H1 (cell line): ENCODE data around the gene ADARB2. TPM values are rescaled to one million over a fixed set of nuclear protein-coding genes. Genes with fewer than 3 reads are reported as not detected.

ENCODE experiments used
- CTCF ChIA-PET: fragments of 300-600 bp; sonication (Branson Sonifier 250); formaldehyde crosslinking; loops from one replicate; lab custom pipeline; 2021; ENCODE audit not compliant: partially characterized antibody; lab: Charles Lee
- POLR2A ChIA-PET: fragments of 300-600 bp; sonication (Branson Sonifier 250); formaldehyde crosslinking; loops from one replicate; lab custom pipeline; 2021; ENCODE audit warnings: inconsistent platforms; ENCODE audit not compliant: partially characterized antibody; lab: Charles Lee
- DNase-seq, 2 experiments: peaks; one replicate each; pipeline versions ENCODE4 v3.0.0 to v3.0.0-alpha.2; 2010 to 2022; ENCODE audit warnings: low spot score in 2 of 2, low read depth in 1 of 2, mixed read lengths in 1 of 2
- FAIRE-seq: peaks from 2 replicates; lab custom pipeline; 2011; peaks lifted over from hg19 to GRCh38; lab: Jason Lieb, UNC
- H2AFZ ChIP-seq: 2 replicates; pipeline ENCODE4 v1.8.1; 2012; ENCODE audit warnings: low read length, inconsistent platforms
- H2AK5ac ChIP-seq: 2 replicates; pipeline ENCODE4 v1.6.1; 2013; ENCODE audit warnings: low read depth, low read length
- H2BK120ac ChIP-seq: replicated peaks from 2 replicates; pipeline ENCODE3; 2013; ENCODE audit warnings: low read depth, low read length, inconsistent platforms
- H2BK12ac ChIP-seq: 2 replicates; pipeline ENCODE4 v1.6.1; 2013; ENCODE audit warnings: low read depth, low read length
- H2BK15ac ChIP-seq: 2 replicates; pipeline ENCODE4 v1.6.1; 2013; ENCODE audit warnings: low read length
- H2BK20ac ChIP-seq: 2 replicates; pipeline ENCODE4 v1.6.1; 2013; ENCODE audit warnings: low read length
- H2BK5ac ChIP-seq: 2 replicates; pipeline ENCODE4 v1.6.1; 2013; ENCODE audit warnings: low read depth, low read length
- H3K14ac ChIP-seq: 2 replicates; pipeline ENCODE4 v1.6.1; 2013; ENCODE audit warnings: inconsistent platforms; ENCODE audit not compliant: insufficient read length
- H3K18ac ChIP-seq: 2 replicates; pipeline ENCODE4 v1.6.1; 2013; ENCODE audit warnings: low read length; ENCODE audit errors: extremely low read depth
- H3K23ac ChIP-seq: 2 replicates; pipeline ENCODE4 v1.6.1; 2013; ENCODE audit warnings: inconsistent platforms; ENCODE audit not compliant: insufficient read length
- H3K23me2 ChIP-seq: 2 replicates; pipeline ENCODE4 v1.6.1; 2013; ENCODE audit warnings: low read depth, low read length
- H3K27ac ChIP-seq: 2 replicates; pipeline ENCODE4 v1.6.1; 2011; ENCODE audit warnings: low read depth, low read length, inconsistent platforms
- H3K27me3 ChIP-seq, 4 experiments: replicated peaks in 1 of 4; 1 replicate in 1 of 4; 2 replicates in 3 of 4; pipeline versions ENCODE4 v1.6.1 to v1.8.1; 2011 to 2013; ENCODE audit warnings: low read length in 3 of 4, mild to moderate bottlenecking in 3 of 4, inconsistent platforms in 2 of 4, mixed read lengths in 2 of 4, moderate library complexity in 1 of 4; ENCODE audit not compliant: control insufficient read depth in 3 of 4, insufficient read depth in 3 of 4; ENCODE audit errors: extremely low read depth in 1 of 4
- H3K36me3 ChIP-seq, 4 experiments: 2 replicates each; pipeline versions ENCODE4 v1.6.1 to v1.8.1; 2011 to 2013; ENCODE audit warnings: mild to moderate bottlenecking in 4 of 4, low read length in 3 of 4, moderate library complexity in 2 of 4, control low read depth in 1 of 4, inconsistent platforms in 1 of 4; ENCODE audit not compliant: insufficient read depth in 4 of 4, control insufficient read depth in 2 of 4
- H3K4ac ChIP-seq: replicated peaks from 2 replicates; pipeline ENCODE3; 2013; ENCODE audit warnings: low read length, low read depth, mixed read lengths, inconsistent platforms; ENCODE audit not compliant: insufficient read length
- H3K4me1 ChIP-seq, 4 experiments: replicated peaks in 1 of 4; 1 replicate in 1 of 4; 2 replicates in 3 of 4; pipeline versions ENCODE4 v1.6.1 to v1.8.1; 2011 to 2013; ENCODE audit warnings: low read length in 3 of 4, inconsistent platforms in 2 of 4, mixed read lengths in 1 of 4; ENCODE audit not compliant: insufficient read depth in 4 of 4, control insufficient read depth in 3 of 4
- H3K4me2 ChIP-seq, 2 experiments: 2 replicates each; pipeline versions ENCODE4 v1.6.1 to v1.8.1; 2011 to 2013; ENCODE audit warnings: low read depth in 2 of 2, low read length in 2 of 2, control low read depth in 1 of 2, inconsistent platforms in 1 of 2, mild to moderate bottlenecking in 1 of 2; ENCODE audit not compliant: insufficient read depth in 1 of 2
- H3K4me3 ChIP-seq, 4 experiments: fragments of 200-600, 300-600 bp in 1 of 4; sonication (generic), shearing (Covaris generic), sonication (Bioruptor Twin) in 1 of 4; 2 replicates each; pipeline versions ENCODE4 v1.5.1 to v1.8.1; 2011 to 2016; ENCODE audit warnings: low read length in 4 of 4, low read depth in 3 of 4, control low read depth in 2 of 4, inconsistent platforms in 2 of 4, mild to moderate bottlenecking in 2 of 4, mixed read lengths in 1 of 4, moderate library complexity in 1 of 4; ENCODE audit not compliant: insufficient read depth in 2 of 4; ENCODE audit errors: extremely low read depth in 1 of 4
- H3K56ac ChIP-seq: replicated peaks from 2 replicates; pipeline ENCODE3; 2013; ENCODE audit warnings: low read depth, mild to moderate bottlenecking, mixed read lengths, low read length, inconsistent platforms; ENCODE audit not compliant: insufficient read length
- H3K79me1 ChIP-seq: 2 replicates; pipeline ENCODE4 v1.6.1; 2013; ENCODE audit warnings: low read depth, low read length, control low read depth
- H3K79me2 ChIP-seq, 2 experiments: 2 replicates each; pipeline versions ENCODE4 v1.6.1 to v1.8.1; 2012 to 2013; ENCODE audit warnings: low read length in 2 of 2, mild to moderate bottlenecking in 2 of 2, inconsistent platforms in 1 of 2; ENCODE audit not compliant: insufficient read depth in 2 of 2, control insufficient read depth in 1 of 2
- H3K9ac ChIP-seq, 4 experiments: replicated peaks in 1 of 4; 1 replicate in 1 of 4; 2 replicates in 3 of 4; pipeline versions ENCODE4 v1.6.1 to v1.8.1; 2011 to 2013; ENCODE audit warnings: low read depth in 3 of 4, low read length in 3 of 4, control low read depth in 2 of 4, mild to moderate bottlenecking in 2 of 4, moderate library complexity in 2 of 4, inconsistent platforms in 1 of 4; ENCODE audit errors: extremely low read depth in 1 of 4
- H3K9me3 ChIP-seq, 2 experiments: 2 replicates each; pipeline versions ENCODE4 v1.6.1 to v1.8.1; 2012 to 2013; ENCODE audit warnings: mild to moderate bottlenecking in 2 of 2, moderate library complexity in 2 of 2, control low read depth in 1 of 2, inconsistent platforms in 1 of 2, low read depth in 1 of 2, low read length in 1 of 2, mixed read lengths in 1 of 2; ENCODE audit not compliant: insufficient read depth in 2 of 2
- H4K20me1 ChIP-seq, 2 experiments: replicated peaks in 1 of 2; 2 replicates each; pipeline versions ENCODE3 to v1.8.1; 2011 to 2013; ENCODE audit warnings: inconsistent platforms in 2 of 2, low read length in 2 of 2, mild to moderate bottlenecking in 1 of 2; ENCODE audit not compliant: insufficient read depth in 2 of 2, control insufficient read depth in 1 of 2
- H4K5ac ChIP-seq: 2 replicates; pipeline ENCODE4 v1.6.1; 2013; ENCODE audit warnings: low read length, low read depth, mixed read lengths, inconsistent platforms; ENCODE audit not compliant: insufficient read length
- H4K8ac ChIP-seq: 2 replicates; pipeline ENCODE4 v1.8.0; 2013; ENCODE audit warnings: mild to moderate bottlenecking, moderate library complexity, low read length, inconsistent platforms; ENCODE audit not compliant: insufficient read depth; ENCODE audit errors: extremely low read depth
- H4K91ac ChIP-seq: replicated peaks from 2 replicates; pipeline ENCODE3; 2013; ENCODE audit warnings: low read length, mixed read lengths, inconsistent platforms; ENCODE audit not compliant: insufficient read length
- ASH2L ChIP-seq: fragments of 200-600, 300-600 bp; sonication (generic); IDR thresholded peaks from one replicate; pipeline ENCODE4 v1.7.1; 2017; ENCODE audit warnings: low read length
- BCL11A ChIP-seq, 2 experiments: IDR thresholded peaks; one replicate each; pipeline ENCODE4 v1.6.1; 2011; ENCODE audit warnings: low read depth in 2 of 2, low read length in 2 of 2, mild to moderate bottlenecking in 2 of 2
- CHD2 ChIP-seq: IDR thresholded peaks from 2 replicates; pipeline ENCODE4 v1.6.1; 2012; ENCODE audit warnings: low read length, improper control_type of control experiment
- KDM5A ChIP-seq: fragments of 200-600 bp; IDR thresholded peaks from 2 replicates; pipeline ENCODE4 v1.7.1; 2012; ENCODE audit warnings: mild to moderate bottlenecking, low read length, inconsistent platforms, mixed read lengths
- RAD21 ChIP-seq, 2 experiments: IDR thresholded peaks in 1 of 2; conservative IDR thresholded peaks in 1 of 2; 2 replicates each; pipeline ENCODE4 v1.6.1; 2011; ENCODE audit warnings: low read depth in 2 of 2, low read length in 2 of 2, improper control_type of control experiment in 1 of 2, inconsistent platforms in 1 of 2, mild to moderate bottlenecking in 1 of 2, moderate library complexity in 1 of 2
- RFX5 ChIP-seq: IDR thresholded peaks from 2 replicates; pipeline ENCODE4 v1.6.1; 2011; ENCODE audit warnings: low read depth, low read length, improper control_type of control experiment, borderline replicate concordance
- SP4 ChIP-seq: IDR thresholded peaks from 2 replicates; pipeline ENCODE4 v1.6.1; 2012; ENCODE audit warnings: low read length, inconsistent platforms
- SRF ChIP-seq: IDR thresholded peaks from 2 replicates; pipeline ENCODE4 v1.6.1; 2011; ENCODE audit warnings: mild to moderate bottlenecking, low read depth, low read length, moderate library complexity
- TCF12 ChIP-seq: IDR thresholded peaks from 2 replicates; pipeline ENCODE4 v1.6.1; 2011; ENCODE audit warnings: low read depth, mild to moderate bottlenecking, low read length
- YY1 ChIP-seq: IDR thresholded peaks from 2 replicates; pipeline ENCODE4 v1.6.1; 2011; ENCODE audit warnings: low read depth, mild to moderate bottlenecking, low read length
- WGBS, 2 experiments: shearing (Covaris generic) in 1 of 2; methylation state at CpG; one replicate each; pipeline versions ENCODE4 v1.1.6 to v1.1.7; 2013 to 2015; ENCODE audit warnings: low lambda C conversion rate in 2 of 2, mixed read lengths in 2 of 2, inconsistent platforms in 1 of 2, low coverage in 1 of 2, missing lambda C conversion rate in 1 of 2; ENCODE audit not compliant: insufficient replicate concordance in 2 of 2, insufficient coverage in 1 of 2, insufficient read length in 1 of 2; ENCODE audit errors: extremely low coverage in 1 of 2, missing lambda C conversion rate in 1 of 2; 5-methylcytosine and 5-hydroxymethylcytosine counted together
- polyA plus RNA-seq, 7 experiments: library from polyadenylated mRNA; depleted of rRNA in 3 of 7; stranded (reverse) in 5 of 7; unstranded in 2 of 7; fragments of >200 nt in 5 of 7; fragments of 200-250 nt in 2 of 7; gene quantifications; 1 replicate in 5 of 7; 2 replicates in 1 of 7; 4 replicates in 1 of 7; pipeline versions ENCODE4 v1.2.1 to v1.2.3, GENCODE V29; 2011 to 2013; ENCODE audit warnings: missing spikeins in 2 of 7, mixed read lengths in 2 of 7
- total RNA-seq: library from RNA; stranded (reverse); fragmentation: NEBNext Ultra II Directional; extraction: Animal tissue kit (Norgen Biotek cat#: 25700); gene quantifications from 2 replicates; pipeline ENCODE4 v1.2.1, GENCODE V29; 2021
- TF ChIP-seq, protein P1 (sequence below): IDR thresholded peaks from 2 replicates; pipeline ENCODE4 v1.6.1; 2011; ENCODE audit warnings: low read length, improper control_type of control experiment

ADARB2 gene
- total and polyA plus RNA-seq, 2 of the 8 experiments (the other 6 are each of a cell fraction or from before 2014, with no cell fraction given): 2.2 to 2.8 TPM

GRCh38 chr10:1668399-1668798 is 68.9 kb downstream of the ADARB2 start:
- 77% methylated on average over 5 of the region's 5 CpGs; no CpG with 5 or more reads in 1 of the 2 experiments for WGBS, 2 experiments
- POLR2A ChIA-PET: no interaction called here

More at GRCh38 chr10:1668399-1668798, 68.9 kb downstream of the ADARB2 start:
- Histone ChIP-seq H3K9ac (no peak overlapping the region), H3K4me3 (no peak overlapping the region), H3K4ac (no peak overlapping the region), H3K4me2 (no peak overlapping the region), H3K23ac (no peak overlapping the region), H3K4me1 (peaks cover 0 to 3% (median 0%) of the 10 kb centered on the region in 4 experiments; a peak in 2 of 7 replicates), H2BK20ac (no peak overlapping the region), H3K79me2 (no peaks in the 10 kb centered on the region), H3K27ac (no peak overlapping the region), H3K36me3 (no peaks in the 10 kb centered on the region), H2BK120ac (no peak overlapping the region), H4K5ac (no peak overlapping the region), H3K18ac (no peak overlapping the region), H4K91ac (no peak overlapping the region), H3K9me3 (no peaks in the 10 kb centered on the region), H3K14ac (no peak overlapping the region), H3K79me1 (no peaks in the 10 kb centered on the region; the same call in 1 of the 2 replicates), H3K27me3 (no peaks in the 10 kb centered on the region), H2BK15ac (no peak overlapping the region), H2AK5ac (no peak overlapping the region), H2AFZ (no peak overlapping the region), H4K8ac (no peak overlapping the region), H3K56ac (no peak overlapping the region), H2BK12ac (no peak overlapping the region), H3K23me2 (peaks cover 6% of the 10 kb centered on the region; the same call in 1 of the 2 replicates), H2BK5ac (no peak overlapping the region), H4K20me1 (peaks cover 0 to 9% of the 10 kb centered on the region in 2 experiments)
- no peak for FAIRE-seq
- no peak for DNase-seq
- TF ChIP-seq YY1 (no peak), BCL11A (IDR thresholded peaks at IDR 0.05; ENCODE audit: low read depth in 2 of 2, low read length in 2 of 2) (no peak), SP4 (no peak), CHD2 (no peak), RAD21 (IDR thresholded peaks at IDR 0.05 in 1 of 2, conservative IDR thresholded peaks at IDR 0.05 in 1 of 2; ENCODE audit: low read depth in 2 of 2, low read length in 2 of 2) (no peak), RFX5 (no peak), TCF12 (no peak), SRF (no peak), KDM5A (no peak), ASH2L (no peak)
- TF ChIP-seq, protein P1, sequence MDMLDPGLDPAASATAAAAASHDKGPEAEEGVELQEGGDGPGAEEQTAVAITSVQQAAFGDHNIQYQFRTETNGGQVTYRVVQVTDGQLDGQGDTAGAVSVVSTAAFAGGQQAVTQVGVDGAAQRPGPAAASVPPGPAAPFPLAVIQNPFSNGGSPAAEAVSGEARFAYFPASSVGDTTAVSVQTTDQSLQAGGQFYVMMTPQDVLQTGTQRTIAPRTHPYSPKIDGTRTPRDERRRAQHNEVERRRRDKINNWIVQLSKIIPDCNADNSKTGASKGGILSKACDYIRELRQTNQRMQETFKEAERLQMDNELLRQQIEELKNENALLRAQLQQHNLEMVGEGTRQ: no peak
- CTCF ChIA-PET: interaction anchor here (0.6 kb wide), 1 partner anchor 10 kb away, joined by 3 read pairs; no protein-coding TSS in a partner anchor
